NCI-H2081 (cell line): Measurements from ENCODE around the gene CD300A.

Experiments used
- DNase-seq, 2 experiments: peaks; one replicate each; lab custom pipeline; 2025; lab: John Stamatoyannopoulos, UW

Gene CD300A

DNA sequence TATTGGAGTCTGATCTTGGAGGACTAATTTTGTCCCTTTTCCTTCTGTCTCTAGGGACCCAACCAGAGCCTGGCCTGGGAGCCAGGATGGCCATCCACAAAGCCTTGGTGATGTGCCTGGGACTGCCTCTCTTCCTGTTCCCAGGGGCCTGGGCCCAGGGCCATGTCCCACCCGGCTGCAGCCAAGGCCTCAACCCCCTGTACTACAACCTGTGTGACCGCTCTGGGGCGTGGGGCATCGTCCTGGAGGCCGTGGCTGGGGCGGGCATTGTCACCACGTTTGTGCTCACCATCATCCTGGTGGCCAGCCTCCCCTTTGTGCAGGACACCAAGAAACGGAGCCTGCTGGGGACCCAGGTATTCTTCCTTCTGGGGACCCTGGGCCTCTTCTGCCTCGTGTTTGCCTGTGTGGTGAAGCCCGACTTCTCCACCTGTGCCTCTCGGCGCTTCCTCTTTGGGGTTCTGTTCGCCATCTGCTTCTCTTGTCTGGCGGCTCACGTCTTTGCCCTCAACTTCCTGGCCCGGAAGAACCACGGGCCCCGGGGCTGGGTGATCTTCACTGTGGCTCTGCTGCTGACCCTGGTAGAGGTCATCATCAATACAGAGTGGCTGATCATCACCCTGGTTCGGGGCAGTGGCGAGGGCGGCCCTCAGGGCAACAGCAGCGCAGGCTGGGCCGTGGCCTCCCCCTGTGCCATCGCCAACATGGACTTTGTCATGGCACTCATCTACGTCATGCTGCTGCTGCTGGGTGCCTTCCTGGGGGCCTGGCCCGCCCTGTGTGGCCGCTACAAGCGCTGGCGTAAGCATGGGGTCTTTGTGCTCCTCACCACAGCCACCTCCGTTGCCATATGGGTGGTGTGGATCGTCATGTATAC is 26.5 kb upstream of the CD300A start:
- no peak for DNase-seq

- DNase-seq: no peak
Observed at GRCh38 chr17:74441537-74441936, 24.9 kb upstream of the CD300A start.

- DNase-seq: no peak
Observed at GRCh38 chr17:74442291-74442669, 24.2 kb upstream of the CD300A start.

DNA sequence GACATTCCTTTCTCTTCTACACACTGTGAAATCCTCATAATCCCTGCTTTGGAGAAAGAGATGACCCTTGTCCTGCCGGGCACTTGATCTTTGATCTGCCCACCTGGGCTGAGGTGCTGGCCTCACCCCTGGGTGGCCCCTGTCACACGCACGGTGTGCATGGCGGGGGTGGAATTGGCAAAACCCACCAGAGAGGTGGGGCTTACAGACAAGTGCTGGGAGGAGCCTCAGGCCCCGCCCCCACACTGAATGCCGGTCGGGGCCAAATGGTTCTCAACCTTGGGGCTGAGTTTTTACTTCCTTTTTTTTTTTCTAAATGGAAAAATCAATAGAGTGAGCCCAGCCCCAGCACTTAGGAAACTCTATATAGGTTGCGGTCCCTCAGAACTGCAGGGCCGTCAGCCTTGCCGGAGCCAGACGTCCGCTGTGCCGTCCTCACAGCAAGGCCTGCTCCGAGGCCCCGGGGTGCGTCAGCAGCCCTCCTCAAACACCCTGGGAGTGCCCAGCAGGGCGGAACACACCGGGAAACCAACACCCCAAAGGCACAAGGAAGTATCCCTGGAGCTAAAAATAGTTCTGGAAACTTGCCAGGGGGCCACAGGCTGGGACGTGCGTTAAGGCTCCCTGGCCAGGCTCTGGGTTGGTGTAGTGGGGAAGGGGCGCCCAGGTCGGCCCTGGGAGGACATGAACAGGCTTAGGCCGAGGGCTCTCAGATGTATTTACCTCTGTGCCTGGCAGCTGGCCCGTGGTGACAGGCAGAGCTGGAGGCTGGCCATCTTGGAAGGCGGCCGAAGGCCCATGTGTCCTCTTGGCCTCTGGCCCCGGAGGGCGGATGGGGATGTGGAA is 23.5 kb upstream of the CD300A start:
- peak; percentile 39 to 74 for DNase-seq

- DNase-seq: no peak
Observed at GRCh38 chr17:74443516-74444296, 22.7 kb upstream of the CD300A start.

DNA sequence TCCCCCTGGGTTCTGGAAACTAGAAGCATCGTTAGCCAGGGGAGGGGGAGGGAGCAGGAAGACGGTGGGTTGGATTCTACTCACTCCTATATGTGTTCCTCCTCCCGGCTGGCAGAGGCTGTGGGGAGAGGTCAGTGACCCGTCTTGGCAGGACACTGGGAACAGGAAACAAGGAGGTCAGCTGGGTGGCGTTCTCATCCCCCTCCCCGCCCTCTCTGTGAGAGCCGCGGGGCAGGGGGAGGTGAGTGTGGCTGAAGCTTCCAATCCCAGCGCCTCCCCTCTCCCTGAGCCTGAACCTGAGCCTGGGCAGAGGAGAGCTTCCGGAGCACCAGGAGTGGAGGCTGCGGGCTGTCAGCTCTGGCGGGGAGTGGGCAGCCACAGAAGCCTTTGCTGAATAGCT is 22.0 kb upstream of the CD300A start:
- DNase-seq: no peak

DNA sequence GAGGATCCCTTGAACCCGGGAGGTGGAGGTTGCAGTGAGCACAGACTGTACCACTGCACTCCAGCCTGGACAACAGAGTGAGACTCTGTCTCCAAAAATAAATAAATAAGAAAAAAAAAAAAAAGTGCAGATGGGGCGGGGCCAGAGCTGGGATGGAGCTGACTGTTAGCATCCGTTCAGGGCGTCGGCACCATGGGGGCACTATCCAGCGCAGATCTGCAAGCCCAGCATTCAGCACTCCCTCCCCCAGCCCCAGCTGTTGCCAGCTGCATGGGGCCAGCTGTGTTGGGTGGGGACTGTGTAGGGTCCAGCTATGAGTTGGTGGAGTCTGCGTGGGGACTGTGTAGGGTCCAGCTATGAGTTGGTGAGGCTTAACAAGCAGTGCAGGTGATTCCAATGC is 21.3 kb upstream of the CD300A start:
- no peak for DNase-seq

- DNase-seq: peak in 1 of 2 experiments; percentile 12
Observed at GRCh38 chr17:74446551-74447500, 19.6 kb upstream of the CD300A start.

DNA sequence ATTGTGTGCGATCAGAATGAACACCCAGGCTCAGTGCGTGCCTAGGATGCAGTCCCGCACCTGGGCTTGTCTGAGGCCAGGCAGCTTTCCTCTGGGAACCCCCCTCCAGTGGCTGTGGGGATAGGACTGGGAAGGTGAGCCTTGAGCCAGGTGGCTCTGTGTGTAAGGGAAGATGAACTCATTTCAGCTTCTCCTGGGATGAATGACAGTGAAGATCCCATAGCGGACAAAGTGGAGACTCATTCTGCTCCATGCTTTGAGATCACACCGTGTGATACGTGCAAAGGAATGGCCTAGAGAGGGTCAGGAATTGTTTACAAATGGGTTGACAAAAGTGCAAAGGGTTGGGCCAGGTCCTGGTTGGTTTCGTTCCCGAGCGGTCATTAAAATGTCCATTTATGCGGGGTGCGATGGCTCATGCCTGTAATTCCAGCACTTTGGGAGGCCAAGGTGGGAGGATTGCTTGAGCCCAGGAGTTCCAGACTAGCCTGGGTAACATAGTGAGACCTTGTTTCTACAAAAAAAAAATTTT is 18.7 kb upstream of the CD300A start:
- DNase-seq: no peak

DNA sequence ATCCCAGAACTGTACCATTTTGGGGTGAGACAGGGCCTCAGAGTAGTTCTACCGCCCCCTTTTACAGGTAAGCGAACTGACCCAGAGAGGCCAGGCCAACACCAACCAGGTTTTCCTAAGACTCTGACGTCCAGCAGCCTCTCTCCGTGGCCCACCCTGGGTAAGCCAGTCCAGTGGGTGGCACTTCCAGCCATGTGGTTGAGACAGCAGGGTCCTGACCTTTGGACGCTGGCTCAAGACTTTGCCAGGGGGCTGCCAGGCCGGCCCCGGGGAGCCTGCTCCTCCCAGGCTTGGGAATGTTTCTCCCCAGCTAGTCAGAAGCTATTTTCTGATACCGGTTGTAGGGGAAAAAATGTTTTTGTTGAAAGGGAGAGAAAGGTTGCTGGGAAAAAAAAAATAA is 17.7 kb upstream of the CD300A start:
- DNase-seq: no peak

- no peak for DNase-seq
Observed at GRCh38 chr17:74449306-74449705, 17.1 kb upstream of the CD300A start.

DNA sequence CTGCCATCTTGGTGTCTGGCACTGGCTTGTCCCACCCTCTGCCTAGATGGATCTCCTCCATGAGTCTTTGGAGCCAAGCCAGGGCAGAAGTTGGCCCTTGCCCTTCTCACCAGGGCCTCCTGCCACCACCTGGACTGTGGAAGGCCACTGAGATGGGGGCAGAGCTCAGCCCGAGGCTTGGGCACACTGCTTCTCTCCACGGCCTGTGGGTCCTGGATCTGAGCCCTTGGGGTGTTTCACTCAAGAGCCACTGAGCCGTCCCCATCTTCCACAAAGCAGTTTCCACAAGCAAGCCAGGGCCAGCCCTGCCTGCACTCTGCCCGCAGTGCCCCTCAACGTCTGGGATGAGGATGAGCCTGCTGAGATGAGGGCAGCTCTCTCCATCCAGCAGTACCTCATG is 16.7 kb upstream of the CD300A start:
- no peak for DNase-seq

GRCh38 chr17:74450231-74450630 is 16.2 kb upstream of the CD300A start:
- DNase-seq: no peak

- no peak for DNase-seq
Observed at GRCh38 chr17:74450925-74451403, 15.5 kb upstream of the CD300A start.

- no peak for DNase-seq
Observed at GRCh38 chr17:74451557-74451956, 14.9 kb upstream of the CD300A start.

GRCh38 chr17:74452033-74452840 is 14.2 kb upstream of the CD300A start:
- peak in 1 of 2 experiments; percentile 3 for DNase-seq

GRCh38 chr17:74452841-74453661 is 13.4 kb upstream of the CD300A start:
- no peak for DNase-seq

DNA sequence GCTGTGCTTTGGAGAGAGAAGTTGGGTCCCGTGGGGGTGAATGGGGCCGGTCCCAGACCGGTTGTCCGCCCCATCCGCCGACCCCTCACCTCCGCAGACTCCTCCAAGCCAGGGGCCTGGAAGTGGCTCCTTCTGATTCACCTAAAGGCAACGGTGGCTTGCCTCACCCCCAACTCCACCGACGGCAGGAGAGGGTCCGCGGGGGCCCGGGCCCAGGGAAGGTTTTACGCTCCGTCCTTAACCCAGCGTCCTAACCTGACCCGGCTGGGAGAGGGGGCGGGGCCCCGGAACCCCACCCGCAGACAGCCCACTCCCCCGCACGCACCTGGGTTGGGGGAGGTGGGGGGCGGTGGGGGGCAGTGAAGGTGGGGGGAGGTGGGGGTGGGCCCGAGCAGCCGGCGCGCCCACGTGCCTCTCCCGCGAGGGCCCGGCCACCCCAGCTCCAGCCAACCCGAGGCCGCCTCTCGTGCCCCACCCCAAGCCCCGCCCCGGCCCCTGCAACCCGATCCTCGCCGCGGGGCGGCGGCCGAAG is 12.7 kb upstream of the CD300A start:
- DNase-seq: peak in 1 of 2 experiments; percentile 85
